HEK293T (cell line): ENCODE data around the gene A2ML1.

ENCODE experiments used
- CTCF ChIA-PET: fragments of 350-600 bp; formaldehyde crosslinking; extraction: SDS; loops from one replicate; lab custom pipeline; 2021; ENCODE audit warnings: antibody characterized with exemption, inconsistent platforms; lab: Yijun Ruan, JAX
- POLR2A ChIA-PET: fragments of 350-600 bp; formaldehyde crosslinking; extraction: SDS; loops from one replicate; lab custom pipeline; 2020; ENCODE audit warnings: antibody characterized with exemption, inconsistent platforms; lab: Yijun Ruan, JAX
- DNase-seq: peaks from one replicate; pipeline ENCODE4 v3.0.0; 2012; ENCODE audit warnings: mixed read lengths; ENCODE audit errors: extremely low spot score
- ARNT ChIP-seq: fragments of 450-650 bp; IDR thresholded peaks from 2 replicates; pipeline ENCODE4 v1.6.1; 2017; ENCODE audit warnings: mild to moderate bottlenecking
- BHLHE40 ChIP-seq: fragments of 450-650 bp; IDR thresholded peaks from 2 replicates; pipeline ENCODE4 v1.6.1; 2016; ENCODE audit warnings: mild to moderate bottlenecking, moderate library complexity, borderline replicate concordance
- CTBP1 ChIP-seq: fragments of 450-650 bp; IDR thresholded peaks from 2 replicates; pipeline ENCODE4 v1.6.1; 2016; ENCODE audit warnings: borderline replicate concordance
- ELF4 ChIP-seq: fragments of 450-650 bp; IDR thresholded peaks from 2 replicates; pipeline ENCODE4 v1.6.1; 2017; ENCODE audit warnings: antibody characterized with exemption
- FOXA1 ChIP-seq: fragments of 450-650 bp; IDR thresholded peaks from 2 replicates; pipeline ENCODE4 v1.6.1; 2016; ENCODE audit warnings: mild to moderate bottlenecking
- FOXK2 ChIP-seq: fragments of 450-650 bp; IDR thresholded peaks from 2 replicates; pipeline ENCODE4 v1.6.1; 2016; ENCODE audit warnings: mild to moderate bottlenecking
- FOXM1 ChIP-seq: fragments of 450-650 bp; IDR thresholded peaks from 2 replicates; pipeline ENCODE4 v1.6.1; 2017; ENCODE audit warnings: mild to moderate bottlenecking, borderline replicate concordance
- HDGF ChIP-seq: fragments of 450-650 bp; IDR thresholded peaks from 2 replicates; pipeline ENCODE4 v1.6.1; 2017; ENCODE audit warnings: antibody characterized with exemption, borderline replicate concordance
- L3MBTL2 ChIP-seq: fragments of 450-650 bp; conservative IDR thresholded peaks from 2 replicates; pipeline ENCODE4 v1.6.1; 2016; ENCODE audit warnings: mild to moderate bottlenecking
- LEF1 ChIP-seq: fragments of 450-650 bp; IDR thresholded peaks from 2 replicates; pipeline ENCODE4 v1.6.1; 2017; ENCODE audit warnings: mild to moderate bottlenecking, borderline replicate concordance
- NFRKB ChIP-seq: fragments of 450-650 bp; IDR thresholded peaks from 2 replicates; pipeline ENCODE4 v1.6.1; 2016; ENCODE audit warnings: mild to moderate bottlenecking, moderate library complexity
- SP1 ChIP-seq: fragments of 450-650 bp; IDR thresholded peaks from 2 replicates; pipeline ENCODE4 v1.6.1; 2017
- SUZ12 ChIP-seq: fragments of 450-650 bp; IDR thresholded peaks from 2 replicates; pipeline ENCODE4 v1.6.1; 2016; ENCODE audit warnings: mild to moderate bottlenecking
- TARDBP ChIP-seq: fragments of 450-650 bp; IDR thresholded peaks from 2 replicates; pipeline ENCODE4 v1.6.1; 2016
- ZNF384 ChIP-seq: fragments of 450-650 bp; IDR thresholded peaks from 2 replicates; pipeline ENCODE4 v1.6.1; 2016
- TF ChIP-seq, protein P1 (sequence below): fragments of 450-650 bp; IDR thresholded peaks from 2 replicates; pipeline ENCODE4 v1.6.1; 2016

The A2ML1 gene

GRCh38 chr12:8822298-8822697 lies at the start of gene A2ML1:
Gene A2ML1 (plus strand): TSS chr12:8822621. CDS start chr12:8822652, 31 bp downstream.
- TF ChIP-seq, protein P1, sequence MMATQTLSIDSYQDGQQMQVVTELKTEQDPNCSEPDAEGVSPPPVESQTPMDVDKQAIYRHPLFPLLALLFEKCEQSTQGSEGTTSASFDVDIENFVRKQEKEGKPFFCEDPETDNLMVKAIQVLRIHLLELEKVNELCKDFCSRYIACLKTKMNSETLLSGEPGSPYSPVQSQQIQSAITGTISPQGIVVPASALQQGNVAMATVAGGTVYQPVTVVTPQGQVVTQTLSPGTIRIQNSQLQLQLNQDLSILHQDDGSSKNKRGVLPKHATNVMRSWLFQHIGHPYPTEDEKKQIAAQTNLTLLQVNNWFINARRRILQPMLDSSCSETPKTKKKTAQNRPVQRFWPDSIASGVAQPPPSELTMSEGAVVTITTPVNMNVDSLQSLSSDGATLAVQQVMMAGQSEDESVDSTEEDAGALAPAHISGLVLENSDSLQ, result no peak
- no peak for TF ChIP-seq SP1
- no peak for TF ChIP-seq SUZ12
- TF ChIP-seq L3MBTL2, result no peak
- TF ChIP-seq LEF1, result no peak
- TF ChIP-seq CTBP1, result no peak
- TF ChIP-seq NFRKB, result no peak
- no peak for TF ChIP-seq FOXK2
- POLR2A ChIA-PET, result no interaction called here
- no peak for DNase-seq
- CTCF ChIA-PET, result interaction anchor here (0.6 to 1.2 kb wide), 2 partner anchors 11 to 133 kb away, joined by 3 to 6 read pairs; no protein-coding TSS in a partner anchor

DNA sequence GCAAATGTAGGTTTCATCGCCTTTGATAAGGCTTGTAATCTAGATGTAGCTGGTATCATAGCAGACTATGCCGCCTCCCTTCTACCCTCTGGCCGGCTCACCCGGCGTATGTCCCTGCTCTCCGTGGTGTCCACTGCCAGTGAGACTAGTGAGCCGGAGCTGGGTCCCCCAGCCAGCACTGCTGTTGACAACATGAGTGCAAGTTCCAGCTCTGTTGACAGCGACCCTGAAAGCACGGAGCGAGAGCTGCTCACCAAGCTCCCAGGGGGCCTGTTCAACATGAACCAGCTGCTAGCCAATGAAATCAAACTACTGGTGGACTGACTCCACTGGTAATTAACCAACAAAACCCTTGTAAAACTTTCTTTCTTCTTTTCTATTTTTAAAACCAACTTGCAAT lies 49.0 kb upstream of the A2ML1 start:
- TF ChIP-seq FOXA1 (no peak), NFRKB (no peak), HDGF (no peak)
- TF ChIP-seq, protein P1, result no peak
- CTCF ChIA-PET, result no interaction called here
- POLR2A ChIA-PET, result no interaction called here
- DNase-seq, result no peak

DNA sequence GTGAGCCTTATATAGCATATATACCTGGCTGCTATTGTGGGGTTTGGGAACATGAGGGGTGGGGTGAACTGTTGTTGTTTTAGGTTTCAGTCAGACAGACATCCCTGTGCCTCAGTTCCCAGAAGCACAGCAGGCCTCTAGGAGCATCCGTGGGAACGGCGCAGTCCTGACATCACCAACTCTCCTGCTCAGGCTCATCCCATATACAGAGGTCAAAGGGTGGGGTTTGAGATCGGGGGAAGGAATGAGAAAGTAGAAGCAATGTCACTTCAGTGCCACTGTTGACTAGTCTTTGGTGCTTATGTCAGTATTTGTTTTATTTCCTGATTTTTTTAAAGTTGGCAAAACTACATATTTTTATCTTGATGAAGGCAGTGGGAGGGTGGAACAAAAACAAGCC lies 43.1 kb upstream of the A2ML1 start:
- DNase-seq, result no peak
- TF ChIP-seq L3MBTL2 (no peak), TARDBP (no peak), FOXM1 (no peak), ZNF384 (no peak), BHLHE40 (no peak), LEF1 (no peak), FOXA1 (no peak), ELF4 (no peak), NFRKB (no peak), ARNT (no peak), HDGF (no peak), FOXK2 (no peak), SP1 (no peak), CTBP1 (no peak), SUZ12 (no peak)
- TF ChIP-seq, protein P1, result no peak
- CTCF ChIA-PET, result no interaction called here
- POLR2A ChIA-PET, result no interaction called here

DNA sequence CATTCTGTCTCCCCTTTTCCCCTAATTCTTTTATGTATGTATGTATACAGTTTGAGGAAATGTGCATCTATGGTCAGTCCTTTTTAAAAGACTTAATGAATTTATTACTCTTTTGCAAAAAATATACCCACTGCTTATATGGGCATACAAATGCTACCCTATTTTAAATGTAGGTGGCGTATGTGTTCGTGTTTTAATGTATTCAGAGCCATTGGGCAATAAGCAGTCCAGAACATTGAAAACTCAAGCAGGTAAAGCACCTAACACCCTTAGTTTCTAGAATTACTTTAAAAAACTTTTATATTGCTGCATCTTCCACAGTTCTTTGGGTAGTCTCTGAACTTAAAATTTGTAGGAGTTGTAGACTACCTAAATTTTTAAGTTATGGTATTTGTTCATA lies 42.6 kb upstream of the A2ML1 start:
- DNase-seq, result no peak
- ChIA-PET POLR2A (no interaction called here), CTCF (no interaction called here)
- no peak for TF ChIP-seq L3MBTL2
- no peak for TF ChIP-seq TARDBP
- TF ChIP-seq ZNF384, result no peak

- TF ChIP-seq ELF4 (no peak), CTBP1 (no peak), ARNT (no peak), FOXK2 (no peak), ZNF384 (no peak), SUZ12 (no peak), LEF1 (no peak), L3MBTL2 (no peak), NFRKB (no peak), BHLHE40 (no peak), SP1 (no peak), FOXM1 (no peak), HDGF (no peak)
- TF ChIP-seq, protein P1, result no peak
- ChIA-PET CTCF (no interaction called here), POLR2A (no interaction called here)
- peak; percentile 14 for DNase-seq
Measured at GRCh38 chr12:8780389-8780788, 42.0 kb upstream of the A2ML1 start.

DNA sequence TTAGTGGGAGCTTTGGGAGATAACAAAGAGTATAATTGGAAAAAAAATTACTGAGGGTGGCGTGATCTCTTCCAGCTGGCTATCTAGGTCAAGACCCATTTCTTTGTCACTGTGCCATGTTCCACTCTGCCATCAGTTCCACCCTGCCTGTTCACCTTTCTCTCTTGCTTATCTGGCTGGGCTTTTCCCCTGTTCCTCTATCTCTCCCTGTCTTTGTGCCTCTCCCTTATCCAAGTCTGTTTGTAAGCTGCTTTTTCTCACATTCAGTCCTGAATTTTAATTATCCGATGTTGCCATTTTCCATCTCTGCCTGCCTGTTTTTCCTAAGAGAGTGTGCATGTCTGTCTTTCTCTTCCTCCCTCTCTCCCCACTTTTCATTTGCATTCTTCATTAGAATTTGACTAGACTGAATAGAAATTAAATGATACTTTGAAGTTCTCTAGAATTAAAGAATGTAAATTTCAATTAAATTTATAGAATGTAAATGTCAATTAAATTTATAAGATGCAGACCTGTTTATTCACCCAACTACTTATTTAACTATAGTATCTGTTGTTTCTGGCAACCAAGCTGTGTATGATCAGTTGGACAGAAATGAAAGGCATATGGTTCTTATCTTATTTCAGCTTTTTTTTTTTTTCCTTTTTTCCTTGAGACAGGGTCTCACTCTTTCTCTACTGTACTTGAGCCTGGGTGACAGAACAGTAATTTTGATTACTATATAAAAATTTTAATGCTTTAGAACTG lies 40.9 kb upstream of the A2ML1 start:
- no peak for DNase-seq
- POLR2A ChIA-PET, result no interaction called here
- CTCF ChIA-PET, result no interaction called here
- TF ChIP-seq FOXK2 (no peak), ARNT (no peak), FOXM1 (no peak), ELF4 (no peak), SUZ12 (no peak), HDGF (no peak), L3MBTL2 (no peak), FOXA1 (no peak), LEF1 (no peak), ZNF384 (no peak), TARDBP (no peak)
